Hematopoietic multipotent progenitor cell treated with erythropoietin and hydrocortisone succinate and interleukin-3 and kit ligand, for 6 days (in vitro differentiated cells): ENCODE data around the gene IL15RA.
"Not testable (repeated sequence)": the region's sequence is repeated elsewhere in the genome, so short reads cannot be mapped to it uniquely, and the experiment has no call there.

Source experiments
- DNase-seq: peaks from one replicate; pipeline ENCODE4 v3.0.0-alpha.2; 2015

IL15RA gene

DNA sequence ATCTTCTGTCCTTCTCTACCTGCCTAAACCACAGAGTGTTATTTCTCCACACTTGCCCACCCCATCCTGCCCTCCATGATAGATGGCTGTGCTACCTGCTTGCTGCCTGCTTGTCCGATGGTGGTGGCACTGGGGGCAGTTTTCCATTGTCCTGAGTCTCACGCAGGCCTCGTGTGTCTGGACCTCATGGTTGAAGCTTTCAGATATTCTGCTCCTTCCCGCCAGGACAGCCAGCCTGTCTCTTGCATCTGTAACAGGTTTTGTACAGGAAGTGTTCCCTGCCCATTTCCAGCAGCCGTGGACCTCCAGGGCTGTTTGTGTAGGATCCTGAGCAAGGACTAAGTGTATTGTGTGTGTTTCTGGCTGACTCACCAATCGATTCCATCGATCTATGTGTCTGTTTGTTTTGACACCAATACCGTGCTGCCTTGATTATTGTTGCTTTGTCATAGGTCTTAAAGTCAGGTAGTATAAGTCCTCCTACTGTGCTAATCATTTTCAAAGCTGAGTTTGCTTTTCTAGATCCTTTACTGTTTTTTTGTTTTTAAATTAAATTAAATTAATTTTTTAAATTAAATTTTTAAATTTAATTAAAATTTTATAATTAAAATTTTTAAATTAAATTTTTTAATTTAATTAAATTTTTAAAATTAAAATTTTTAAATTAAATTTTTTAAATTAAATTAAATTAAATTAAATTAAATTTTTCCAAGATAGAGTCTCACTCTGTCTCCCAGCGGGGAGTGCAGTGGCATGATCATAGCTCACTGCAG, 8.5 kb downstream of the IL15RA start:
- DNase-seq = no peak

DNA sequence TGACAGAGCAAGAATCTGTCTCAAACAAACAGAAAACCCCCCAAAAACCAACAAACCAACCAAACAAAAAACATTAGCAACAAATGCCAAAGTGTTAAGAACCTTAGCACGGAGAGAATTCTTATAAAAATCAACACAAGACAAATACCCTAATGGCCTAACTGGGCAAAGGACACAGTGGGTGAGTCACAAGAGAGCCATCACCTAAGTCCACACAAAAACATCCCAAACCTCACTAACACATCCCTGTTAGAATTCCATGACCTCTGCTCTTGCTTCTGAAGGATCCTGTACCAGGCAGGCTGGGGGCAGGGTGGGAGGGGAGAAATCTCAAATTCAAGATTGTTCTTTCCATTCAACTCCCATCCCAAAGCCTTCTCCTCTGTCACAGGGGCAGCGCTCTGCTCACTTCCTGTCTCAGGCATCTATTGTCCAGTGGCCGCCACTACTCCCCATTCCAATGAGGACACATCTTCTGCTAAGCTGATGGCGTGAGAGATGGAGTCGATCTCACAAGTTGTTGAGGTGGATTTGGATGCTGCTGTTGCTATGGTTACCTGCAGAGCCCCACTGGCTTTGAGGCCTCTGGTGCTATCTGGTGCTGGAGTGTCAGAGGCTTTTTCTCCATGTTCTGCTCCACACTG, 9.2 kb downstream of the IL15RA start:
- no peak for DNase-seq

DNA sequence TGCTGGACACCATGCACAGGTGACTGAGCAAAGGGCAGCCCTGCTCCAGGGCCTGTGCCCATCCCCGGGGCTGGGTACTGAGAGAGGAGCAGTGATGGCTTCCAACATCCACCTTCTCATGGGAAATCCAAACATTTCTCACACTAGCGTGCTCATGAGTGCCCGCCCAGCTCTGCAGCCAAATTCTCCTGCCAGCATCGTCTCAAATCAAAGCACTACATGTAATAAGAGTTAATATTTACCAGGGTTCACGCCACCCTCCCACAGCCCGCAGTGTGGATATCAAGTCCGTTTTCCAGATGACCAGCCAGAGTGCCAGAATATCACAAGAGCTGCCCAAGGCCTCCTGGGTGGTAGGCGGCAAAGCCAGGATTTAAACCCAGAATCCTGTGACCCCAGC, 12.1 kb downstream of the IL15RA start:
- DNase-seq = no peak

DNA sequence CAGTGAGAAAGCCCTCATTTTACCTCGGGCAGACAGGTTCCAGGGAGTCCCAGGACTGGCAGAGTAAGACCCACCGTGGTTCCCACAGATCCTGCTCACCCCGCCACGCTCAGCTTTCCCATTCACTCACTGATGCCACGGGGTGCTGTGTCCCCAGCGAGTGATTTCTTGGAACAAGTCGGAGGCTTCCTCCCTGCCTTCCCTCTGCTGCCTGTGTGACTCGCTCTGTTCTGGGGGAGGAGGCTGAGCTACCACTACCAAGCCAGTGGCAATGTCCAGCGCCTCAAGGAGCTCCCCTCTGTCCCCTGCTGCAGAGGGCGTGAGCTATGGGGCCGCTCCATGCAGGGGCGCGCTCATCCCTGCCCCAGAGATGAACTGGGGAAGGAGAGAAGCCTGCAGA, 12.6 kb downstream of the IL15RA start:
- no peak for DNase-seq

DNA sequence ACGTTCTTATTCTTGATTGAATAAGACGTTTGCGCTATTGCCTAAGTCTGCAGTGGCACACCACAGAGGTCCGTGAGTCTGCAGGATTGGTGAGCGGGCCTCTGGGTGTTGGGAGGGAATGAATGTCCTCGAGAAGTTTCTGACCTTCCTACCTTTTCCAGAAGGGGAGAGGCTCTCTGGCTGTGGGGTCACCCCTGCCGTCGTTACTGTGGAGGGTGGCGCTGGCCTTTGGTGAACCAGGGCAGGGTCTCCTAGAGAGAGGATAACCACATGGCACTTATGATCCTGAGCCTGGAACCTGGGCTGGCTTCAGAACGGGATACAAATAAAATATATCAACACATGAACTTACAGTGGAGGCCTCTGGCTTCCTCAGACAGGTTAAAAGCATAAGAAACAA, 13.8 kb downstream of the IL15RA start:
- DNase-seq = no peak

DNA sequence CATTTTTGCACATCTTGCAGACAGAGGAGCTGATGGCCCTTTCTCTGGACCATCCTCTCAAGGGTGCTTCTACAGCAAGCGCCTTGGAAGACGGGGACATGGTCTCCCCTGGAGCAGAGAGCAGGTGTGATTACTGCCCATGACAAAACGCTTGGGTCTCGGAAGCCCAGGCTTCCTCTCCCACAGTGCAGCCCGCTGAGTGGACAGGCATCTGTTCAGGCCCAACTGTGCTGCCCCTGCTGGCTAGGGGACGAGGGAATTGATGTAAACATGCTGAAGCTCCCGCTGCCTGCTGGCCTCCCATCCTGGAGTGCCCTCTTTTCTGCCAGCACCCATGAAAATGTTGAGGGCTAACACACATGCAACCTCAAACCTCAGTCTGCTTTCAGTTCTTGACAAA, 14.3 kb downstream of the IL15RA start:
- DNase-seq = no peak

DNA sequence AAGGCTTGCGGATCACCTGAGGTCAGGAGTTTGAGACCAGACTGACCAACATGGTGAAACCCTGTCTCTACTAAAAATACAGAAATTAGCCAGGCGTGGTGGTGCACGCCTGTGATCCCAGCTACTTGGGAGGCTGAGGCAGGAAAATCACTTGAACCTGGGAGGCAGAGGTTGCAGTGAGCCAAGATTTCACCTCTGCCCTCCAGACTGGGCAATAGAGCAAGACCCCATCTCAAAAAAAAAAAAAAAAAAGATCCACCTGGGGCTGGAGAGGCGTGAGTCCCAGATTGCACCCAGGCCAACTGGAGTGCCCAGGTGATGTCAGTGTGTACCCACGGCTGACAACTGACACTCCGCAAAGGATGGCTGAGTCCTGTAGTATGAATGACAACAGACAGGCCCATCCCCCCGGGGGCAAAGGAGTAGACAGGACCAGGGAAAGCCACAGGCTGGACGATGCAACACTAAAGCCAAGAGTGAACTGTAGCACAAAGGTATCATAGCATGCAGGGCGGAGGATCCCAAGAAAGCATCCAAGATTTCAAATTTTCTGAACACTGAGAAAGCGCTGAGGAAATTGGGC, 14.9 kb downstream of the IL15RA start:
- not testable (repeated sequence) for DNase-seq

DNA sequence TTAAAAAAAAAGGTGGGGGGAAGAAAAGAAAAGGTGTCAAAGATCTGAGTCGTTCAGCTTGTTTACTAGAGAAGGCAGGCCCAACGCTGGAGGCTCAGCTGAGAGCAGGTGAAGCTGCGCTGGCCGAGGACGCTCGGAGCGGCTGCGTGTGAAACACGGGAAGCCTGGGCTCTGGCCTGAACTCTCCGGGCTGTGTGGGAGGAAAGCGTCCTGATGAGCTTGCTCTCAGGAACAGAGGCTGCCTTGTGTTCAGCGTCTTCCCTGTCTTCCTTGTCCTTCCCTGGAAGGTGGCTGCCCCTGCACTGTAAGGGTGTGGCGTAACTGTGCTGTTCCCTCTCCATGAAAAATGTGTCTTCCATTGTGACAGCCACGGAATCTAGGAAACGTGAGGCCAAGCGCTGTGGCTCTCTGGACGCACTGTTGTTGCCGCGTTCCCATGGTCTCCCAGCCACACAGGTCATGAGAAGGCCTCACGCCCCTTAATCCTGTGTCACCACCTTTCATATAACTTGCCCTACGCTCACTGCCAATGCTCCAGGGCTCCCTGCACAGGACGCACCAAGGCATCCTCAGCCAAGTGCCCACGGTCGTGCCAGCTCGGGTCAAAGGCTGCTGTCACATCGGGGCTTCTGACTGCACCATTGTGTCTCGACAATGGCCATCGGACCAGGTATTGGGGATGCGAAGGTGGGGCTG, 15.8 kb downstream of the IL15RA start:
- DNase-seq = no peak

DNA sequence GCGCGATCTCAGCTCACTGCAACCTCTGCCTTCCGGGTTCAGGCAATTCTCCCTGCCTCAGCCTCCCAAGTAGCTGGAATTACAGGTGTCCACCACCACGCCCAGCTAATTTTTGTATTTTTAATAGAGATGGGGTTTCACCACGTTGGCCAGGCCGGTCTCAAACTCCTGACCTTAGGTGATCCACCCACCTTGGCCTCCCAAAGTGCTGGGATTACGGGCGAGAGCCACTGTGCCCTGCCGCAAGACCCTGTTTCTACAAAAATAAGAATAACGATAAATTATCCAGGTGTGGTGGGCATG, 16.4 kb downstream of the IL15RA start:
- DNase-seq = not testable (repeated sequence)

DNA sequence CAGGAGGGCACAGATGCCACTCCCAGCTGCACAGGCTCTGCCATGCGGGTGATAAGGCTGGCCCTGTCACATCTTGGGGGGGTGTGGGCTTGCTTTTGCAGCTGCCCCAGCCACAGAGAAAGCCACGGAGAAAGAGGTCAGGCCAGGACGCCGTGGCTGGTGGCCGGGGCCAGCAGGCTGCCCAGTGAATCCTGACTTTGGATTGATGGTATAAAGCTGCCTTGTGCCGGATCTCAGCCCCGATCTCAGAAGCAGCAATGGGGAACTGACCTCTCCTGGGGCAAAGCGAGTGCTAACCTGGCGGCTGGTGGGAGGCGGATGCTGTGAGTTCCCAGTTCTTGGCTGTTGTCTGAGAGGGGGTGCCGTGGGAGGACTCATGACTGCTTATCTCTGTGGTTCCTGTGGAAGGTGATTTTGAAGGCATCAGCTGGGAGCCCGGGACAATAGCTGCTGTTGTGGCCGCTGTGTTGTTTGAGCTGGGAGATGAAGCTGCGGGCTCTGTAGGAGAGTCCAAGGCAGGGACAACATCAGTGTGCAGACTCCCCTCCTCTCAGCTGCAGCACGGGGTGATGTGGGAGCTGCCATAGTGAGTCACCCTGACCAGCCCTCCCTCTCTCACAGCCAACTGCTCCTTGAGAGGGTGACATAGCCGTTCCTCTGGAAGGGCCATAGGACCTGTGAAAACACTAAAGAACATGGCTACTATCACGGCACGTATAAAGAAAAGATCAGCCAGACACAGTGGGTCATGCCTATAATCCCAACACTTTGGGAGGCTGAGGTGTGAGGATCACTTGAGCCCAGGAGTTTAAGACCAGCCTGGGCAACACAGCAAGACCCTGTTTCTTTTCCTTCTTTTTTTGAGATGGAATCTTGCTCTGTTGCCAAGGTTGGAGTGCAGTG, 17.0 kb downstream of the IL15RA start:
- peak; percentile 94 for DNase-seq

DNA sequence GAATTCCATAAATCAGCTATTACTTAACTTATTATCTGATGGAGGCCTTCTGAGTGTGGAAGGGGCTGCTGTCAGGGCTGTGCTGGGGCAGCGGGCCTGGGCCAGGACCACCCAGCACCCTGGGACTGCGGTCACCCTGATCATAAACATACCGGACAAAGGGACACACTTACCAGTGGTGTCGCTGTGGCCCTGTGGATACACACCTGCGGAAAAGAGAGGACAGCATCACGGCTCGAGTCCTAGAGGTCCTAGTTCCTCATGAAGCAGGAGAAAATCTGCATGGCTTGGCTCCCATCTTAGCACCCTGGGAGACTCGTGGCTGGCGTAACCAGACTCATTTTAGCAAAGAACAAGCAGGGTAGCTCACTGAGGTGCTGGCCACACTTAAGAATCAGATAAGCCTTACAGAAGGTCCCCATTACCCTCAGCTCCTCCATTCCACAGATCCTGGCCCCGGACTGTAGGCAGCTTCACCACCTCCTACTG, 17.7 kb downstream of the IL15RA start:
- DNase-seq = no peak

DNA sequence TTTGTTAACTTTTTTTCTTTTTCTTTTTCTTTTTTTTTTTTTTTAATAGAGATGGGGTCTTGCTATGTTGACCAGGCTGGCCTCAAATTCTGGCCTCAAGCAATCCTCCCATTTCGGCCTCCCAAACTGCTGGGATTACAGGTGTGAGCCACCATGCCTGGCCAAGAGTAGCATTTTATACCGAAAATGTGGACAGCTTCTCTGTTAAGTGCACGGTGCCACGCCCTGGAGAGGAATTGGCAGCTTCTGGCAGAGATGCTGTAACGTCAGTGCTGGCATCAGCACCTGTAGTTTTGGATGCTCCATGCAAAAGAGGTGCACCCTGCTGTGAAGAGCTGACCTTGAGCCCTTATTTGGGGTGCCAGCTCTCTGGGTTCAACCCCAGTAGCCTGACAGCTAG, 18.2 kb downstream of the IL15RA start:
- no peak for DNase-seq

DNA sequence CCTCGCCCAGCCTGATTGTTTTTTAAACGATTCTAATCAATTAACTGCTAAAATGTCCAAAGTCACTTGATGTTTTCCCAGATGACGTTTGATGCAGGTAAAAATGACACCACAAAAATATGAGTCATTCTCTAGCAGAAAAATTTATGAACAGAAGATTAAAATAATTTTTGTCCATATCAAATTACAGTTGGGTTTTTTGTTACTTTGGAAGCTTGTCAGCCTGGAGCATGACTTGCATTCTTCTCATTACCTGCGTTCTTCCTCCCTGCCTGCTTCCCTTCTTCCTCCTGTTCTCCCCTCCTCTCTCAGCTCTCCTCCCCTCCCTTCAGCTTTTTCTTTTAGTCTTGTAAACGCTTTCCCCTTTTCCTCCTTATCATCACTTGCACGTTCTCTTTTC, 18.7 kb downstream of the IL15RA start:
- DNase-seq = no peak

DNA sequence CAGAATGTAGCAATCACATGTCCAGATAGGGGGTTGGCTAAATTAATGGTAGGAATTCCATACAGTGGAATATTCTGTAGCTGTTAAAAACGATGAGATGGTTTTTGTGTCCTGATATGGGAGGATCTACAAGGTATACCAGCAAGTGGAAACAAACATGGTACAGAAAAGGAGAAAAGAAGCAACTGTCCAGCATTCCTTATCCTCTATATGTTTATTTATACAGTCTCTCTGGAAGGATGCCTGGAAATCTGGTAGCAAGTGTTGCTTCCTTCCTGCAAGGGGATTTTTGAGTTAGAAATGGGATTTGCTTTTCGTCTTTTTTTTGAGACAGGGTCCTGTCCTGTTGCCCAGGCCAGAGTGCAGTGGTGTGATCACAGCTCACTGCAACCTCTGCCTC, 19.3 kb downstream of the IL15RA start:
- no peak for DNase-seq

DNA sequence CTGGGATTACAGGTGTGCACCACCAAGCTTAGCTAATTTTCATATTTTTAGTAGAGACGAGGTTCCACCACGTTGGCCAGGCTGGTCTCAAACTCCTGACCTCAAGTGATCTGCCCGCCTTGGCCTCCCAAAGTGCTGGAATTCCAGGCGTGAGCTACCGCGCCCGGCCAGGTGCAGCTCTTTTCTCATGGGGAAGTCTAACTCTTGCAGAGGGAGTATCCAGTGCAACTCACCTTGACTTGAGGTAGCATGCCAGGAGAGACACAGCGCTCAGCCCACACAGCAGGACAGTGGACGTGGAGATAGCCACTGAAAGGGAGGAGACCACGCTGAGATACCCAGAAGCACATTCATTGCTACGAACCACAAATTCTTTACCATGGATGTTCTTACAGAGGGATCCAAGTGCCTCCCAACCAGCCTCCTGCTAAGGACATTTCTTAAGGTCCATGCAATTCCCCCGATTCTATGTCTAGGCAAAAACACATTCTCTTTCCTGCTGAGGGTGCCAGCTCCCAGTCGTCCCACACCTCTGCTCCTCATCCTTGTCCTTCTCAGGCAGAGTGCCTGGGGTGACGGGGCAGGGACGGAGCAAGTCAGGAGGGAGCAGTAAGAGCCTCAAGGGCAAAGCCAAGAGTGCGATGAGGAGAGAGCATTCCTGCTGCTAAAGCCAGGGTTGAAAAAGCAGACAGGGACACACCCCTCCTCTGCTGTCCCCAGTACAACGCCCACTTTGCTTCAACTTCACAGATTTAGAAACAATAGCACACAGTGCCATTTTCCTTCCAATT, 21.0 kb downstream of the IL15RA start:
- no peak for DNase-seq

DNA sequence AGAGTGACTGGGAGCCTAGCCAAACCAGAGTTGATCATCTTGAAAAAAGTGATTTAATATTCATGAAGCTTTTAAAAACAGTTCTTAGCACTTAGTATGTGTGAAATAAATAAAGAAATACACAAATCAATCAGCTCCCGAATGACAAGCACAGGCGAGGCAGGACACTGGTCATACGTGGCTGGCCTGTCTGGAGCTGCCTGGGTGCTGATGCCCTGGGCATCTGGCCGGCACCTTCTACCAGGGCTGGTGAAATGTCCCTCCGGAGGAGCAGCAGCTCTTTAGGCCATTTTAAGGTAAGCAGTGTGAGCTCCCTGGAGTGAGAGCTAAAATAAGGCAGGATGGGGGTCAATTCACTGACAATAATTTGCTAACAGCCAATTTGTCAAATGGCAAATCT, 23.7 kb downstream of the IL15RA start:
- DNase-seq = no peak

DNA sequence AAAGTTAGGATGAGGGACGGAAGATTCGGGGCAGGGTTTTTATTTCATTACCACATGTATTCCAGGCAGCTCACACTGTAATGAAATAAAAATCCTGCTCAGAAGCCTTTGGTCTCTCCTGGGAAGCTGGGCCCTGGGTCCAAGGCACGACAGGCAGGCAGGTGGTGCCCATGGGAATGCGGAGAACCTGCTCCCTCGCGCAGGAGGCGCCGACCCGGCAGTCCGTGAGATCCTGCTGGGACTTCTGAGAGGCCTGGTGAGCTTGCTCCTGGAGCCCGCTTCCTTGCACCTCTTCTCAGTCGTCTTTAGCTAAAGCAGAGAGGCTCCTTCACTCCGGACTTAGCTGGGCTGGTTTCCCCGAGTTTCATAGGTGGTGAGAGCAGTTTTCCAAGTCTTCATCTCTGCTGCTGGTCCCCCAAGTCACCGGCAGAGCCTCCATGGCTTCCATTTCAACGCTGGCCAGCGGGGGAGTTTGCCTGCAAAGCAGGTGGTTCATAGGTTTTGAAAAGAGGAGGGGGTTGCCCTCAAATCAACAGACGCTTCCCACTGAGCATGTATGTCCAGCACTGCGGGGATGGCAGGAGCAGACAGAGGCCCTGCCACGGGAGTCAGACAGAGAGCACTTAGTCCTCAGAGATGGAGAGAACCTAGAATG, 24.5 kb downstream of the IL15RA start:
- no peak for DNase-seq

DNA sequence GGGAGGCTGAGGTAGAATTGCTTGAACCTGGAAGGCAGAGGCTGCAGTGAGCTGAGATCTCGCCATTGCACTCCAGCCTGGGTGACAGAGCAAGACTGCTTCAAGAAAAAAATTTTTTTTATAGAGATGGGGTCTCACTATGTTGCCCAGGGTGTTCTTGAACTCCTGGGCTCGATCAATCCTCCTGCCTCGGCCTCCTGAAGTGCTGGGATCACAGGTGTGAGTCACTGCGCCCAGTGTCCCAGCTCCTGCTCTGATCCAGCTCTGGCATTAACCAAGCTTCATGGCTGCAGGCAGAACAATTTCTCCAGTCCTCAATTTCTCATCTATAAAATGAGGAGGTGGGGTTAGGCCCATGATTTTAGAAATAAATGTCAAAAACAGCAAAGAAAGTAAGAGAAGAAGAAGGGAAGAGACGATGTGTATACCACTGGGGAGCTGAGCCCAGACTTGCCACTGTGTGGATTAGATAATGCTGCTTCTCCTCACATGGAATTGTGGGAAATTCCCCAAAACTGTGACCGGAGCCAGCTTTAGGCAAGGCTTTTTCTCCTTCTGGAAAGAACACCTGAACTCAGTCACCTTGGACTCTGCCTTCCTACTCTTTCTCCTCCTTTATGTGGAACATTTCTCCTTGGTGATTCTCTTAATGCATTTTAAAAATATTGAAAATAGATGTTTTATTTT, 25.5 kb downstream of the IL15RA start:
- DNase-seq = no peak

DNA sequence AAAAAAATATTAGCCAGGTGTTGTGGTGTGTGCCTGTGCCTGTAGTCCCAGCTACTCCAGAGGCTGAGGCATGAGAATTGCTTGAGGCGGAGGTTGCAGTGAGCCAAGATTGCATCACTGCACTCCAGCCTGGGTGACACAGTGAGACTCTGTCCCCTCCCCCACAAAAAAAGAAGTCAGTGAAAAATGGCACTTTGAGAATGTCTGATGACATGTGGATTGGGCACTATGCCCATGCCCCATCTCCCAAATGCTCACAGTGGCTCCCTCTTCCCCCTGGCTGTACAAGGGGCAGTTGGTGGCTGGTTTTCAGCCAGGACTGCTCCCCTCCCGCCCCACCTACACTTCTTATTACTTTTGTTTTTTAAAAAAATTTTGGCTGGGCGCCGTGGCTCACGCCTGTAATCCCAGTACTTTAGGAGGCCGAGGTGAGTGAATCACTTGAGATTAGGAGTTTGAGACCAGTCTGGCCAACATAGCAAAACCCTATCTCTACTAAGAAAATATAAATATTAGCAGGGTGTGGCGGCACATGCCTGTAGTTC, 26.1 kb downstream of the IL15RA start:
- DNase-seq = peak; percentile 64

DNA sequence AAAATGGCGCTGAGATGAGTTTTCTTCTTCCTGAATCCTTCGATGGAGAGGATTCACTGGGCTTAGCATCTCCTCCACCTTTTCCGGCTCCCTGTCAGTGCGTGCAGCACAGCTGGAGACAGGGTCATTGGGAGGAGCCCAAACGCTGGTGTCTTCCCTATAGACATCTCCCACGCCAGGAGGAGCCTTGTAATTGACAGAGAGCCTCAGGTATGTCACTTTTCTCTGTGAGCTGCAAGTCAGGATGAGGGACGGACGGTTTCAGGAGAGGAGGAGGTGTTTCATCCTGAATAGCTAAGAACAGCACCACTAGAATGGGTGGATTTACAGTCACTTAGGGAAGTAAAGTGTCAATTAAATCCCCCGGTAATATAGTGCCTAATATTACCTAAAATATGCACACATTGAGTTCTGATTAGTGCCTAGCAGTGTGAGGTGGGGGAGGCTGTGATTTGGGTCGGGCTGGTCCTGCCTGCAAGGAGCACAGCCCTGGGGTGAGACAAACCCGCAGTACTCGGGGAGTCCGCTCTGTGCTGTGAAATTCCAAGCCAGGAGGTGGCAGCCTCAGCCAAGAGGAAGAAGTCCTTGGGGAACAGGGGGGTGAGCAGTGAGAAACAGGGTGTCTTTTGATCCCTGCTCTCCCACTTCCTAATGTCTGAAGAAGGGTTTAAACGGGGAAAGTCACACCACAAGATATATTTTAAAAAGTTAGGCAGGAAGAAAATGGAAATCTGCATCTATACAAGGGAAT, 28.2 kb downstream of the IL15RA start:
- DNase-seq = peak; percentile 69
